WTC11 (cell line): ENCODE results near the gene DROSHA.

Experiments used
- CTCF ChIP-seq: fragments of 200-600 bp; IDR thresholded peaks from 2 replicates; pipeline ENCODE4 v1.8.0; 2022; ENCODE audit warnings: antibody characterized with exemption
- FOXK1 ChIP-seq: sonication (generic); formaldehyde crosslinking; IDR thresholded peaks from 2 replicates; pipeline ENCODE4 v1.8.0; 2022; ENCODE audit warnings: mild to moderate bottlenecking, moderate library complexity, missing genetic modification reagents
- MAX ChIP-seq: sonication (generic); formaldehyde crosslinking; IDR thresholded peaks from 2 replicates; pipeline ENCODE4 v1.8.0; 2022; ENCODE audit warnings: mild to moderate bottlenecking, missing genetic modification reagents
- TEAD4 ChIP-seq: sonication (generic); formaldehyde crosslinking; IDR thresholded peaks from 2 replicates; pipeline ENCODE4 v1.8.0; 2022; ENCODE audit warnings: mild to moderate bottlenecking, missing genetic modification reagents
- USF2 ChIP-seq: sonication (generic); formaldehyde crosslinking; IDR thresholded peaks from 2 replicates; pipeline ENCODE4 v1.8.1; 2023; ENCODE audit warnings: mild to moderate bottlenecking, missing genetic modification reagents, moderate library complexity

GRCh38 chr5:31355337-31355736 lies 176.6 kb downstream of the DROSHA start:
- TF ChIP-seq USF2 (CRISPR knock-in tag) (no peak), CTCF (no peak), TEAD4 (CRISPR knock-in tag) (no peak), MAX (CRISPR knock-in tag) (no peak), FOXK1 (no peak)
